AG04450 (cell line): ENCODE results near the gene BCL7A. TPM values are rescaled to one million over a fixed set of nuclear protein-coding genes. Genes with fewer than 3 reads are reported as not detected.

ENCODE experiments used
- CTCF ChIA-PET: fragments of 300-600, 350-600 bp; formaldehyde crosslinking; extraction: SDS; loops from one replicate; lab custom pipeline; 2022; ENCODE audit warnings: antibody characterized with exemption, inconsistent platforms; lab: Charles Lee
- POLR2A ChIA-PET: fragments of 350-600 bp; formaldehyde crosslinking; extraction: SDS; loops from one replicate; lab custom pipeline; 2021; ENCODE audit warnings: antibody characterized with exemption, inconsistent platforms; lab: Yijun Ruan, JAX
- DNase-seq: peaks from one replicate; pipeline ENCODE4 v3.0.0-alpha.2; 2011; ENCODE audit warnings: low read depth, low spot score
- H3K27ac ChIP-seq: one replicate; pipeline ENCODE4 v1.5.1; 2012; ENCODE audit warnings: low read depth, low read length, control low read depth
- H3K27me3 ChIP-seq: one replicate; pipeline ENCODE4 v1.6.0; 2012; ENCODE audit warnings: low read length; ENCODE audit not compliant: control insufficient read depth, insufficient read depth
- H3K4me3 ChIP-seq: 2 replicates; pipeline ENCODE4 v1.5.1; 2011; ENCODE audit warnings: mild to moderate bottlenecking, low read depth, low read length, control low read depth
- H3K9me3 ChIP-seq: 2 replicates; pipeline ENCODE4 v1.5.1; 2012; ENCODE audit warnings: low read length; ENCODE audit not compliant: control insufficient read depth, insufficient read depth
- polyA plus RNA-seq: library from polyadenylated mRNA; depleted of rRNA; stranded (reverse); fragments of >200 nt; gene quantifications from 2 replicates; pipeline ENCODE4 v1.2.3, GENCODE V29; 2011
- TF ChIP-seq, protein P1 (sequence below): IDR thresholded peaks from 2 replicates; pipeline ENCODE4 v1.5.1; 2011; ENCODE audit warnings: low read depth, low read length, control low read depth, inconsistent platforms

The BCL7A gene
- polyA plus RNA-seq, 1 experiment, result 4.4 TPM

DNA sequence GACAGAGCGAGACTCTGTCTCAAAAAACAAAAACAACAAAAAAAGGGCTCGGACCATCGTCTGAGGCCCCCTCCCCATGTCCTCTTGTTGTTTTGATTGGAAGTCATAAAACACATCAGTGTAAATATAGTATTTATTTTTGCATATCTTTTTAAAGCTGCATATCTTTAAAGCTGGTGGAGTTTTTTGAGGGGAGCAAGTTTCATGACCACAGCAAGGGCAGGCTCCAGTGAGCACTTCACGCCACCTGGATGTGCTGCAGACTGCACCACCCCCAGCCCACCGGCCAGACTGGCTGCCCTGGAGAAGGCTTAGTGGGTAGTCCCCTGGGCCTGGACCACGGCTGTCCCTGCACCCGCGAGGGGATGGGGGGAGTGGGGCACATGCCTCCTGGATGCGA is 11.9 kb upstream of the BCL7A start:
- TF ChIP-seq, protein P1, sequence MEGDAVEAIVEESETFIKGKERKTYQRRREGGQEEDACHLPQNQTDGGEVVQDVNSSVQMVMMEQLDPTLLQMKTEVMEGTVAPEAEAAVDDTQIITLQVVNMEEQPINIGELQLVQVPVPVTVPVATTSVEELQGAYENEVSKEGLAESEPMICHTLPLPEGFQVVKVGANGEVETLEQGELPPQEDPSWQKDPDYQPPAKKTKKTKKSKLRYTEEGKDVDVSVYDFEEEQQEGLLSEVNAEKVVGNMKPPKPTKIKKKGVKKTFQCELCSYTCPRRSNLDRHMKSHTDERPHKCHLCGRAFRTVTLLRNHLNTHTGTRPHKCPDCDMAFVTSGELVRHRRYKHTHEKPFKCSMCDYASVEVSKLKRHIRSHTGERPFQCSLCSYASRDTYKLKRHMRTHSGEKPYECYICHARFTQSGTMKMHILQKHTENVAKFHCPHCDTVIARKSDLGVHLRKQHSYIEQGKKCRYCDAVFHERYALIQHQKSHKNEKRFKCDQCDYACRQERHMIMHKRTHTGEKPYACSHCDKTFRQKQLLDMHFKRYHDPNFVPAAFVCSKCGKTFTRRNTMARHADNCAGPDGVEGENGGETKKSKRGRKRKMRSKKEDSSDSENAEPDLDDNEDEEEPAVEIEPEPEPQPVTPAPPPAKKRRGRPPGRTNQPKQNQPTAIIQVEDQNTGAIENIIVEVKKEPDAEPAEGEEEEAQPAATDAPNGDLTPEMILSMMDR, result no peak
- ChIA-PET POLR2A (interaction anchor here (0.9 kb wide), 1 partner anchor 17 kb away, joined by 4 read pairs; no protein-coding TSS in a partner anchor), CTCF (no interaction called here)
- Histone ChIP-seq H3K4me3 (no peak overlapping the region), H3K9me3 (no peaks in the 10 kb centered on the region; the same call in none of the 2 replicates), H3K27ac (no peak overlapping the region), H3K27me3 (no peaks in the 10 kb centered on the region)
- no peak for DNase-seq

DNA sequence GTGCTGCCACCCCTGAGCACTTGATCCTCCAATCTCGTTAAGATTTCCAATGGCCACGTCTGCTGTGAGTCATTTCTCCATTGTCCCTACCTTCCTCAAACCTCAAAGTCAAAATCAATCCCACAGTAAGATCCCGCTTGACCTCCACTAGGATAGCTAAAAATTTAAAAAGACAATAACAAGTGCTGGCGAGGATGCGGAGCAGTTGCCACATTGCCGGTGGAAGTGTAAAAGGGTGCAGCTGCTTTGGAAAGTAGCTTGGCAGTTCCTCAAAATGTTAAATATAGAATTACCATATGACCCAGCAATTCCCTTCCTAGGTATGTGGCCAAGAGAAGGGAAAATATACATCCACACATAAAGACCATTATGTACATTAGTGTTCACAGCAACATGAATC is 9.5 kb upstream of the BCL7A start:
- DNase-seq, result no peak
- TF ChIP-seq, protein P1, result no peak
- CTCF ChIA-PET, result no interaction called here
- POLR2A ChIA-PET, result no interaction called here
- H3K27ac ChIP-seq, result no peak overlapping the region
- no peaks in the 10 kb centered on the region for H3K27me3 ChIP-seq
- no peak overlapping the region for H3K4me3 ChIP-seq
- no peaks in the 10 kb centered on the region; the same call in none of the 2 replicates for H3K9me3 ChIP-seq

DNA sequence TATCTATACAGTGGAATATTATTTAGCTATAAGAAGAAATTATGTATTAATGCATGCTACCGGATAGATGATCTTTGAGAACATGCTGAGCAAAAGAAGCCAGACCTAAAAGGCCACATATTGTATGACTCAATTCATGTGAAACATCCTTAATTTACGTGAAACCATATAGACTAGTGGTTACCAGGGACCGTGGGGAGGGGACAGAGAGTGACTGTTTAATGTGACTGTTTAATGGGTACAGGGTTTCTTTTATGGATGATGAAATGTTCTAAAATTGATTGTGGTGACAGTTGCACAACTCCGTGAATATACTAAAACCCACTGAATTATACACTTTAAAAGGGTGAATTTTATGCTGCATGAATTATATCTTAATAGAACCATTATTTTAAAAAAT is 8.5 kb upstream of the BCL7A start:
- TF ChIP-seq, protein P1, result no peak
- CTCF ChIA-PET, result no interaction called here

DNA sequence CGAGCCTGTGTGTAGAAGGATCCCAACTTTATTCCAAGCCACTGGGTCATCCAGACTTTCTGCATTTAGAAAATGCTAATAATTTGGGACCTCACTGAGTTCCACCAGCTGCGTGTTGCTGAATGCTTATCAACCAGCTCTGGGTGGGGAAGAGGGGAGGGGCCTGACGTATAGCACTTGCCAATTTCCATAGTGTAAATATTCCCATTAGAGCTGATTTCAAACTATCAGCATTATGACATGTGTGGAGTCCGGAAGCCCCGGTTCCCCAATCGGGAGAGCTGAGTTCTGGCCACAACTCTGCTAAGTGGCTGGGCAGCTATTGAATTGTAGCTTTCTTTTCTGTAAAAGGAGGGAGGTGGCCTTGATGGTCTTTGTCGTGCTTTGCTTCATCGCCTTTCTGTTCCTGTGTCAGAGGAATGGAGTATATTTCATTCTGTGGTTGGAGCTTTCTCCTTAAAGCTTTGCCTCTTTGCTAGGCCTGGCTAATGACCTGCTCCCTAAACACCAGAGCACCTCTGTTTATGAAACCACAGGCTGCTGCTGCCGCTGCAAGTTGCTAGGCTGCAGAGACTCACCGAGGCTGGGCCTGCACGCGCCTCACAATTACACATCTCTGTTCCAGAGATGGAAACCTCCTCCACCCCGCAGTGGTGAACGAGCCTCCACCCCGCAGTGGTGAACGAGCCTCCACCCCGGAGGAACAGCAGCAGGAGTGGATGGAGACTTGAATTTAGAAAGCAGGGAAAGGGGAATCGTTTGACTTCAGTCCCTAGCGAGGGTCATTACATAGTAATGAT is 7.7 kb upstream of the BCL7A start:
- H3K4me3 ChIP-seq, result no peak overlapping the region
- H3K9me3 ChIP-seq, result peaks cover 4% of the 10 kb centered on the region
- H3K27ac ChIP-seq, result no peak overlapping the region
- TF ChIP-seq, protein P1, result no peak
- DNase-seq, result no peak
- ChIA-PET CTCF (interaction anchor here (0.7 kb wide), 1 partner anchor 109 kb away, joined by 3 read pairs; no protein-coding TSS in a partner anchor), POLR2A (no interaction called here)
- no peaks in the 10 kb centered on the region for H3K27me3 ChIP-seq

More for the DNA sequence above, 8.5 kb upstream of the BCL7A start:
- H3K27me3 ChIP-seq, result no peaks in the 10 kb centered on the region
- H3K27ac ChIP-seq, result no peak overlapping the region
- POLR2A ChIA-PET, result no interaction called here
- no peak for DNase-seq
- no peak overlapping the region for H3K4me3 ChIP-seq
- H3K9me3 ChIP-seq, result peaks cover under 1% of the 10 kb centered on the region

DNA sequence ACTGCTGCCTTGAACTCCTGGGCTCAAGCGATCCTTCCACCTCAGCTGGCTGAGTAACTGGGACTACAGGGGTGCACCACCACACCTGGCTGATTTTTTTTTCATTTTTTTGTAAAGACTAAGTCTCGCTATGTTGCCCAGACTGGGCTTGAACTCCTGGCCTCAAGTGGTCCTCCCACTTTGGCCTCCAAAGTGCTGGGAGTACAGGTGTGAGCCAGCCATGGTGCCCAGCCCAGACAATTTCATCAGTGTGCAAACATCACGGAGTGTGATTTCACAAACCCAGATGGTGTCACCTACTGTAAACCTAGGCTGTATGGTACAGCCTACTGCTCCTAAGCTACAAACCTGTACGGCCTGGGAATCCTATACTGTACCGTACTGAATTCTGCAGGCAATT is 6.9 kb upstream of the BCL7A start:
- Histone ChIP-seq H3K4me3 (no peak overlapping the region), H3K27me3 (no peaks in the 10 kb centered on the region), H3K27ac (no peak overlapping the region), H3K9me3 (peaks cover 4% of the 10 kb centered on the region)
- DNase-seq, result no peak
- TF ChIP-seq, protein P1, result no peak
- ChIA-PET CTCF (no interaction called here), POLR2A (no interaction called here)
